ENCODE measurements around the gene NDUFS8.
A peak's percentile ranks its signal among the peaks of the same experiment; 100 is the strongest.

NDUFS8 gene

GRCh38 chr11:68056317-68057285 is 26.1 kb downstream of the NDUFS8 start:
- Histone ChIP-seq H2BK120ac (ENCODE audit: insufficient read depth, low read length, poor library complexity) (no peak overlapping the region), H3K23ac (ENCODE audit: low read length) (no peak overlapping the region), H3K27me3 (ENCODE audit: insufficient read depth, low read length) (no peaks in the 10 kb centered on the region), H3K4ac (ENCODE audit: low read depth, low read length) (no peak overlapping the region), H3K14ac (ENCODE audit: low read length) (no peak overlapping the region), H3K9me3 (ENCODE audit: insufficient read depth, low read depth, low read length) (no peaks in the 10 kb centered on the region), H2AK5ac (ENCODE audit: low read length) (no peak overlapping the region), H2AFZ (ENCODE audit: insufficient read depth, low read length, poor library complexity) (no peak overlapping the region), H2BK12ac (ENCODE audit: low read length) (no peak overlapping the region), H3K18ac (ENCODE audit: low read length) (no peak overlapping the region), H3K4me1 (ENCODE audit: control insufficient read depth in 1 of 2, insufficient read depth in 2 of 2, low read length in 2 of 2) (no peaks in the 10 kb centered on the region), H3K36me3 (ENCODE audit: control insufficient read depth in 1 of 2, insufficient read depth in 2 of 2, low read length in 2 of 2) (peaks cover 32 to 46% of the 10 kb centered on the region in 2 experiments), H3K9ac (ENCODE audit: low read length) (no peak overlapping the region), H3K79me2 (ENCODE audit: control insufficient read depth, insufficient read depth, low read length, poor library complexity) (no peaks in the 10 kb centered on the region), H4K91ac (ENCODE audit: low read depth, low read length) (no peak overlapping the region), H3K4me2 (ENCODE audit: low read length) (no peak overlapping the region), H4K12ac (ENCODE audit: low read depth, low read length) (no peak overlapping the region), H3K79me1 (ENCODE audit: low read length) (no peaks in the 10 kb centered on the region), H3K4me3 (ENCODE audit: low read depth, low read length) (no peak overlapping the region), H3K27ac (ENCODE audit: low read depth, low read length) (no peak overlapping the region), H4K8ac (ENCODE audit: low read depth, low read length) (no peak overlapping the region), H2BK5ac (ENCODE audit: low read depth, low read length, poor library complexity) (no peak overlapping the region)
- DNase-seq = peak in 1 of 2 donors; percentile 69
- no CpG with 5 or more reads among the region's 12 CpGs for WGBS (ENCODE audit: extremely low coverage, insufficient coverage, insufficient read length)

GRCh38 chr11:68057807-68058206 is 27.3 kb downstream of the NDUFS8 start:
- Histone ChIP-seq H3K4me3 (ENCODE audit: low read depth, low read length) (no peak overlapping the region), H3K14ac (ENCODE audit: low read length) (no peak overlapping the region), H2BK5ac (ENCODE audit: low read depth, low read length, poor library complexity) (no peak overlapping the region), H3K36me3 (ENCODE audit: control insufficient read depth in 1 of 2, insufficient read depth in 2 of 2, low read length in 2 of 2) (peaks cover 31 to 47% of the 10 kb centered on the region in 2 experiments), H3K9ac (ENCODE audit: low read length) (no peak overlapping the region), H3K4me2 (ENCODE audit: low read length) (no peak overlapping the region), H2BK120ac (ENCODE audit: insufficient read depth, low read length, poor library complexity) (no peak overlapping the region), H2AFZ (ENCODE audit: insufficient read depth, low read length, poor library complexity) (no peak overlapping the region), H3K27ac (ENCODE audit: low read depth, low read length) (no peak overlapping the region), H2BK12ac (ENCODE audit: low read length) (no peak overlapping the region), H4K8ac (ENCODE audit: low read depth, low read length) (no peak overlapping the region), H3K23ac (ENCODE audit: low read length) (no peak overlapping the region), H3K79me1 (ENCODE audit: low read length) (no peaks in the 10 kb centered on the region), H3K4me1 (ENCODE audit: control insufficient read depth in 1 of 2, insufficient read depth in 2 of 2, low read length in 2 of 2) (no peaks in the 10 kb centered on the region), H3K79me2 (ENCODE audit: control insufficient read depth, insufficient read depth, low read length, poor library complexity) (no peaks in the 10 kb centered on the region), H2AK5ac (ENCODE audit: low read length) (no peak overlapping the region), H3K18ac (ENCODE audit: low read length) (no peak overlapping the region), H4K91ac (ENCODE audit: low read depth, low read length) (no peak overlapping the region), H3K9me3 (ENCODE audit: insufficient read depth, low read depth, low read length) (no peaks in the 10 kb centered on the region), H4K12ac (ENCODE audit: low read depth, low read length) (no peak overlapping the region), H3K4ac (ENCODE audit: low read depth, low read length) (no peak overlapping the region), H3K27me3 (ENCODE audit: insufficient read depth, low read length) (no peaks in the 10 kb centered on the region)
- no CpG with 5 or more reads among the region's 4 CpGs for WGBS (ENCODE audit: extremely low coverage, insufficient coverage, insufficient read length)
- DNase-seq = no peak

- no peak overlapping the region for H2BK12ac ChIP-seq (ENCODE audit: low read length)
- no peak for DNase-seq
- no CpG with 5 or more reads among the region's 7 CpGs for WGBS (ENCODE audit: extremely low coverage, insufficient coverage, insufficient read length)
- H3K9ac ChIP-seq (ENCODE audit: low read length) = no peak overlapping the region
- H2AK5ac ChIP-seq (ENCODE audit: low read length) = no peak overlapping the region
- no peak overlapping the region for H3K4me3 ChIP-seq (ENCODE audit: low read depth, low read length)
- H2AFZ ChIP-seq (ENCODE audit: insufficient read depth, low read length, poor library complexity) = no peak overlapping the region
- no peak overlapping the region for H2BK5ac ChIP-seq (ENCODE audit: low read depth, low read length, poor library complexity)
- no peak overlapping the region for H3K4ac ChIP-seq (ENCODE audit: low read depth, low read length)
- no peak overlapping the region for H4K12ac ChIP-seq (ENCODE audit: low read depth, low read length)
- peaks cover 37 to 55% of the 10 kb centered on the region in 2 experiments for H3K36me3 ChIP-seq (ENCODE audit: control insufficient read depth in 1 of 2, insufficient read depth in 2 of 2, low read length in 2 of 2)
- no peak overlapping the region for H3K27ac ChIP-seq (ENCODE audit: low read depth, low read length)
- H3K14ac ChIP-seq (ENCODE audit: low read length) = no peak overlapping the region
- no peak overlapping the region for H4K8ac ChIP-seq (ENCODE audit: low read depth, low read length)
- no peaks in the 10 kb centered on the region for H3K27me3 ChIP-seq (ENCODE audit: insufficient read depth, low read length)
- H4K91ac ChIP-seq (ENCODE audit: low read depth, low read length) = no peak overlapping the region
- no peaks in the 10 kb centered on the region for H3K4me1 ChIP-seq (ENCODE audit: control insufficient read depth in 1 of 2, insufficient read depth in 2 of 2, low read length in 2 of 2)
- H3K9me3 ChIP-seq (ENCODE audit: insufficient read depth, low read depth, low read length) = no peaks in the 10 kb centered on the region
- no peak overlapping the region for H3K23ac ChIP-seq (ENCODE audit: low read length)
- H2BK120ac ChIP-seq (ENCODE audit: insufficient read depth, low read length, poor library complexity) = no peak overlapping the region
- no peaks in the 10 kb centered on the region for H3K79me1 ChIP-seq (ENCODE audit: low read length)
- no peak overlapping the region for H3K4me2 ChIP-seq (ENCODE audit: low read length)
- H3K79me2 ChIP-seq (ENCODE audit: control insufficient read depth, insufficient read depth, low read length, poor library complexity) = no peaks in the 10 kb centered on the region
- H3K18ac ChIP-seq (ENCODE audit: low read length) = no peak overlapping the region
Measured at GRCh38 chr11:68061508-68061907, 31.0 kb downstream of the NDUFS8 start.

- Histone ChIP-seq H2BK120ac (ENCODE audit: insufficient read depth, low read length, poor library complexity) (no peak overlapping the region), H2AK5ac (ENCODE audit: low read length) (no peak overlapping the region), H3K9me3 (ENCODE audit: insufficient read depth, low read depth, low read length) (no peaks in the 10 kb centered on the region), H3K18ac (ENCODE audit: low read length) (no peak overlapping the region), H3K27me3 (ENCODE audit: insufficient read depth, low read length) (no peaks in the 10 kb centered on the region), H3K27ac (ENCODE audit: low read depth, low read length) (no peak overlapping the region), H3K14ac (ENCODE audit: low read length) (no peak overlapping the region), H3K79me1 (ENCODE audit: low read length) (no peaks in the 10 kb centered on the region), H3K9ac (ENCODE audit: low read length) (no peak overlapping the region), H4K8ac (ENCODE audit: low read depth, low read length) (no peak overlapping the region), H2BK12ac (ENCODE audit: low read length) (no peak overlapping the region), H3K4me1 (ENCODE audit: control insufficient read depth in 1 of 2, insufficient read depth in 2 of 2, low read length in 2 of 2) (no peaks in the 10 kb centered on the region), H4K91ac (ENCODE audit: low read depth, low read length) (no peak overlapping the region), H3K4me3 (ENCODE audit: low read depth, low read length) (no peak overlapping the region), H2BK5ac (ENCODE audit: low read depth, low read length, poor library complexity) (no peak overlapping the region), H2AFZ (ENCODE audit: insufficient read depth, low read length, poor library complexity) (no peak overlapping the region), H3K4ac (ENCODE audit: low read depth, low read length) (no peak overlapping the region), H3K4me2 (ENCODE audit: low read length) (no peak overlapping the region), H3K36me3 (ENCODE audit: control insufficient read depth in 1 of 2, insufficient read depth in 2 of 2, low read length in 2 of 2) (peaks cover 58 to 71% of the 10 kb centered on the region in 2 experiments), H3K23ac (ENCODE audit: low read length) (no peak overlapping the region), H3K79me2 (ENCODE audit: control insufficient read depth, insufficient read depth, low read length, poor library complexity) (no peaks in the 10 kb centered on the region), H4K12ac (ENCODE audit: low read depth, low read length) (no peak overlapping the region)
- DNase-seq = no peak
- no CpG with 5 or more reads among the region's 2 CpGs for WGBS (ENCODE audit: extremely low coverage, insufficient coverage, insufficient read length)
Measured at GRCh38 chr11:68064926-68065325, 34.4 kb downstream of the NDUFS8 start.

Data from trophoblast cell (in vitro differentiated cells and primary cell).